Stimulated activated CD8-positive, alpha-beta memory T cell treated with anti-CD3 and anti-CD28 coated beads, Interleukin-12 subunit alpha, Interleukin-12 subunit beta, amount 100 ng/mL, for 24 hours (primary cell): ENCODE data around the gene GYS1.
A peak's percentile ranks its signal among the peaks of the same experiment; 100 is the strongest.

Experiments used
- DNase-seq: peaks from one replicate; pipeline ENCODE4 v3.0.0-alpha.2; 2020; ENCODE audit errors: extremely low read depth

GYS1 gene

DNA sequence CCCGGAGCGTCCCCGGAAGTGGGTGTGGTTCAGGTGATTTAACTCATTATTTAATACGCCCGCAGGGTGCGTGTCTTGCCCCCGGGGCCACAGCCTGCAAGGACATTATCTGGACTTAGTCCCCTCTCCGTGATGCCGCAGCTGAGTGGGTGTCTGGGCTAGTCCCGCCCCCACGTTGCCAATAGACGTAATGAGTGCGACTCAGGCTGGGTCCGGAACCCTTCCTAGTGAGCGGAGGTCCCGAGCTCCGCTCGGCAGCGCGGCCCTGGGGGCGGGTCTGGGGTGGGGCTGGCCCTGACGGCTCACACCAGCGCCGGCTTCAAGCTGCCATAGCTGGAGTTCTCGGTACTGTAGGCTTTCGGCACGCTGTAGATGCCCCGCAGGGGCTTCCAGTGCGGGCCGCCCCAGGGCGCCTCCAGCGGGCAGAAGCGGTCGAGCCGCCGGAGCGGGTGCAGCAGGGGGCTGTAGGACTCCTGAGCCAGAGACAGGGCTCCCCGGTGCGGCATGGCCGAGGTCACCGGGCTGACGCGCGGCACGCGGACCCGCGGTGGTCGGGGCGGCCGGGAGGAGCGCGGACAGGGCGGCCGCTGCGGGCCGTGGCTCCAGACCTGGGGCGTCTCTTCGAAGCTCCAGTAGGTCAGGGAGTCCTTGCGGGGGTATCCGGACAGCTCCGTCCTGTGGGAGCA lies 24.7 kb upstream of the GYS1 start:
- DNase-seq: no peak

- no peak for DNase-seq
Measured at GRCh38 chr19:49017041-49017665, 24.0 kb upstream of the GYS1 start, which contains the start of gene LHB. LHB (minus strand) TSS chr19:49017091; CDS start chr19:49017081, 10 bp downstream.

GRCh38 chr19:49016067-49016839 lies 23.1 kb upstream of the GYS1 start:
- DNase-seq: no peak

- DNase-seq: no peak
Measured at GRCh38 chr19:49014870-49015255, 21.8 kb upstream of the GYS1 start.

DNA sequence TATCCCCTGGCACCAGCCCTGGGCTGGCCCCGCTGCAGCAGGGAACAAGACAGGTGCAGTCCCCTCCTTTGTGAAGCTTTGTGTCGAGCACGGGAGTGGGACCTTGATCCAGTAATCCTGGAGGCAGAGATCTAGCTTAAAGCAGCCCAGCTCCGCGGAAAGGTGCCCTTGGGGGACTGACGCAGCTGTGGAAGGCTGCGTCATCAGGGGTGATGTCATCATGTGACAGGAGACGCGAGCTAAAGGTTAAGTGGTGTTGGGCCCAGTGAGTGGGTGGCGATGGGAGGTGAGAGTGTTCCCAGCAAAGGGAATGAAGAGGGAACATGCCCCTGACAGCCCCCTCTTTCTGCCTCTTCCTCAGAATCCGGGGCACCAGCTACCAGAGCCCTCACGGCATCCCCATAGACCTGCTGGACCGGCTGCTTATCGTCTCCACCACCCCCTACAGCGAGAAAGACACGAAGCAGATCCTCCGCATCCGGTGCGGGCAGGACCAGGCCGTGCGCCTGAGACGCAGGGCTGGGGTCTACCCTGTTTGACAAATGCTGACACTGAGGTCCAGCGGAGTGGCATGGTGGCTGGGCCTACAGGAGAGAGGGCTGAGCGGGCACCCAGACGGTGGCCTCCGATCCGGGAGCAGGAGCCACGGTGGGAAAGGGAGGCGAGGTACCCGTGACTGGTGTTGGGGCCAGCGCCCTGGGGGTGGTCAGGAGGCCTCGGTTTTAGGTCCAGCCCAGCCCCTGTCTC lies 21.2 kb upstream of the GYS1 start:
- DNase-seq: no peak

GRCh38 chr19:49011194-49011593 lies 18.1 kb upstream of the GYS1 start:
- DNase-seq: no peak

- DNase-seq: no peak
Measured at GRCh38 chr19:49010453-49010852, 17.3 kb upstream of the GYS1 start.

DNA sequence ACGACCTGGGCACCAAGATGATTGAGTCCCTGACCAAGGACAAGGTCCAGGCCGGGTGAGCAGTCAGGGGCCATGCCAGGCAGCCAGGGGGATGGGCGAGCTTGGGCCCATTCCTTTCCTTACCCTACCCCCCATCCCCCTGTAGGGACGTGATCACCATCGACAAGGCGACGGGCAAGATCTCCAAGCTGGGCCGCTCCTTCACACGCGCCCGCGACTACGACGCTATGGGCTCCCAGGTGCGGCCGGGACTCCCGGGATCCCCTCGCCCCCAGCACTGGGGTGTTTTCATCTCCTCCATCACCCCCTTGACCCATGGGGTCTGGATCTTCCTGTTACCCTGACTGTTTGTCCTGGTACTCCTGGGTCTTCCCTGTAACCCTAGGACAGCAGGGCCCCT lies 16.7 kb upstream of the GYS1 start:
- no peak for DNase-seq

GRCh38 chr19:49006905-49007304 lies 13.8 kb upstream of the GYS1 start:
- no peak for DNase-seq

GRCh38 chr19:49004964-49005614 lies 12.0 kb upstream of the GYS1 start:
- no peak for DNase-seq

DNA sequence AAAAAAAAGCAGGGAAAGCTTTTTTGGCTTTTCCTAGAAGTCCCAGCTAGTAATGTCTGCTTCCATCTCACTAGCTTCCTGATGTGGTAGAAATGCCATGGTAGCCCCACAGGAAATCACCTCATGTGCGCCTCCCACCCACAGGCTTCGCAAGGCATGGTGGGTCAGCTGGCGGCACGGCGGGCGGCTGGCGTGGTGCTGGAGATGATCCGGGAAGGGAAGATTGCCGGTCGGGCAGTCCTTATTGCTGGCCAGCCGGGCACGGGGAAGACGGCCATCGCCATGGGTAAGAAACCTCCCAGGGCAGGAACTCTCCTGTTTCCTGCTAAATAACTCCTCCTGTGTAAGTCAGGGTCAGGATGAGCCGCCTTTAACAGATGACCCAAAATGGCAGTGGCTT lies 11.0 kb upstream of the GYS1 start:
- no peak for DNase-seq

DNA sequence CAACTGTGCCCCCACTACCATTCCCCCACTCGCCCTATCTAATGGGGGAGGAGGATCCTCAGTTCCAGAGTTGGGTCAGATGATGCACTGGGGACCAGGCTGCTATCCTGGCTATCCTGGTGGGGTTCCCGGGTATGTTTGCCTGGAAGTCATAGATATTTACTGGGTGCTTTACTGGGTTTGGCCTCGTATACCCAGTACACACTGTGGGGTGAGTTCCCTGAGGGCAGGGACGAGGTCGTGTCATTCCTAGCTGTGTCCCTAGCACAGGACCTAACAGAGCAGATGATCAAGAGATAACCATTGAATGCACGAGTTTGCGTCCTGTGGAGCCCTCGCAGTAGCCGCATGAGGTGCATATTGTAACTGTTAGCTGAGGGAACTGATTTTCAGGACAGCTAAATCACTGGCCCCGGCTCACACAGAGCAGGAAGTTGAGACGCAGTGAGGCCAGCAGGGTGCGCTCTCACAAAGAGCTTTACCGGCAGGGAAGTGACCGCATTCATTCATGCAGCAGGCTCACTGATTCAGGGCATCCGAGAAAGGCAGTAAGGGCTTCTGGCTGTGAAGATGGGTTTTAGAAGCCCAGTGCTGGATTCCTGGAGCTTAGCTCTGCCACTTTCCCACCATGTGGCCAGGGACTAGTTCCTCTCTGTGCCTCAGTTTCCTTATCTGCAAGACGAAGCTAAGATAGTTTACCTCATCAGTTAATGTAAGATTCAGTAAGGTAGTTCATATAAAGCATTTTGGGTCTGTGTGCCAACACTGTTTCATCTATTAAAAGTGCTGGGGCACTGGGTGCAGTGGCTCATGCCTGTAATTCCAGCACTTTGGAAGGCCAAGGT lies 6.6 kb upstream of the GYS1 start:
- DNase-seq: peak; percentile 31

- DNase-seq: no peak
Measured at GRCh38 chr19:48997972-48998371, 4.9 kb upstream of the GYS1 start.

GRCh38 chr19:48994035-48994386 lies 902 bp upstream of the GYS1 start:
- no peak for DNase-seq

GRCh38 chr19:48992581-48993174 lies 431 bp downstream of the GYS1 start:
- DNase-seq: no peak

GRCh38 chr19:48991873-48992580 lies 1.1 kb downstream of the GYS1 start:
- DNase-seq: no peak

- DNase-seq: no peak
Measured at GRCh38 chr19:48991011-48991609, 2.0 kb downstream of the GYS1 start.

- DNase-seq: no peak
Measured at GRCh38 chr19:48990400-48990799, 2.7 kb downstream of the GYS1 start.

- DNase-seq: no peak
Measured at GRCh38 chr19:48989701-48990291, 3.3 kb downstream of the GYS1 start.
